ENCODE results near the gene PITX1. TPM values are rescaled to one million over a fixed set of nuclear protein-coding genes. Genes with fewer than 3 reads are reported as not detected.

Gene PITX1
- total RNA-seq, 1 donor from 2014 or later: 20.6 TPM

GRCh38 chr5:135062216-135063055 is 28.4 kb upstream of the PITX1 start:
- no peak for DNase-seq (ENCODE audit: low spot score)

GRCh38 chr5:135061001-135061400 is 27.0 kb upstream of the PITX1 start:
- no peak for DNase-seq (ENCODE audit: low spot score)

GRCh38 chr5:135060021-135060420 is 26.0 kb upstream of the PITX1 start:
- DNase-seq (ENCODE audit: low spot score): no peak

GRCh38 chr5:135059000-135059923 is 25.2 kb upstream of the PITX1 start:
- no peak for DNase-seq (ENCODE audit: low spot score)

GRCh38 chr5:135058331-135058732 is 24.3 kb upstream of the PITX1 start:
- no peak for DNase-seq (ENCODE audit: low spot score)

- no peak for DNase-seq (ENCODE audit: low spot score)
Measured at GRCh38 chr5:135057233-135057632, 23.2 kb upstream of the PITX1 start.

GRCh38 chr5:135056316-135057030 is 22.4 kb upstream of the PITX1 start:
- no peak for DNase-seq (ENCODE audit: low spot score)

GRCh38 chr5:135055396-135055795 is 21.4 kb upstream of the PITX1 start:
- DNase-seq (ENCODE audit: low spot score): no peak

GRCh38 chr5:135054546-135054945 is 20.5 kb upstream of the PITX1 start:
- DNase-seq (ENCODE audit: low spot score): no peak

GRCh38 chr5:135053989-135054388 is 20.0 kb upstream of the PITX1 start:
- no peak for DNase-seq (ENCODE audit: low spot score)

- no peak for DNase-seq (ENCODE audit: low spot score)
Measured at GRCh38 chr5:135053278-135053677, 19.2 kb upstream of the PITX1 start.

GRCh38 chr5:135052511-135053145 is 18.6 kb upstream of the PITX1 start:
- no peak for DNase-seq (ENCODE audit: low spot score)

- no peak for DNase-seq (ENCODE audit: low spot score)
Measured at GRCh38 chr5:135051872-135052271, 17.8 kb upstream of the PITX1 start.

GRCh38 chr5:135051399-135051798 is 17.4 kb upstream of the PITX1 start:
- DNase-seq (ENCODE audit: low spot score): no peak

GRCh38 chr5:135050244-135050767 is 16.3 kb upstream of the PITX1 start:
- no peak for DNase-seq (ENCODE audit: low spot score)

GRCh38 chr5:135048930-135049329 is 14.9 kb upstream of the PITX1 start:
- no peak for DNase-seq (ENCODE audit: low spot score)

- no peak for DNase-seq (ENCODE audit: low spot score)
Measured at GRCh38 chr5:135048286-135048685, 14.3 kb upstream of the PITX1 start.

- no peak for DNase-seq (ENCODE audit: low spot score)
Measured at GRCh38 chr5:135047347-135047695, 13.3 kb upstream of the PITX1 start.

GRCh38 chr5:135046661-135047346 is 12.8 kb upstream of the PITX1 start:
- DNase-seq (ENCODE audit: low spot score): no peak

- no peak for DNase-seq (ENCODE audit: low spot score)
Measured at GRCh38 chr5:135045488-135045887, 11.5 kb upstream of the PITX1 start.

- DNase-seq (ENCODE audit: low spot score): no peak
Measured at GRCh38 chr5:135042595-135042994, 8.6 kb upstream of the PITX1 start.
